ENCODE measurements around the gene LACTBL1. TPM values are rescaled to one million over a fixed set of nuclear protein-coding genes. Genes with fewer than 3 reads are reported as not detected.
"Not testable (repeated sequence)": the region's sequence is repeated elsewhere in the genome, so short reads cannot be mapped to it uniquely, and the experiment has no call there.

Gene LACTBL1
- total RNA-seq, 1 donor from 2014 or later, result not detected

DNA sequence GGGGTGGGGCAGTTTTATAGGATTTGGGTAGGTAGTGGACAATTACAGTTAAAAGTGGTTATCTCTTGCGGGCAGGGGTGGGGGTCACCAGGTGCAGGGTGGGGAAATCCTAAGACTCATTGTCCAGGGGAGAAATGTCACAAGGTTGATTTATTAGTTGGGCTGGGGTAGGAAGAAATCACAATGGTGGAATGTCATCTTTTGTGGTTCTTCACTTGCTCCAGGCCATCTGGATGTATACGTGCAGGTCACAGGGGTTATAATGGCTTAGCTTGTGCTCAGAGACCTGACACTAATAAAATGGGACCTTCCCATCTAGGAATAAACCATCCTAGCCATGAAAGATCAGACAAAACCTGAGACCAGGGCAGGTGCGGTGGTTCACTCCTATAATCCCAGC is 31.4 kb upstream of the LACTBL1 start:
- no peak for TF ChIP-seq CTCF (IDR thresholded peaks at IDR 0.05; ENCODE audit: unreplicated experiment)
- H3K27me3 Mint-ChIP-seq, result peaks cover 2% of the 10 kb centered on the region
- DNase-seq (ENCODE audit: low spot score, unreplicated experiment), result no peak
- no peak overlapping the region for H3K4me3 Mint-ChIP-seq (ENCODE audit: low read depth)
- peaks cover 5% of the 10 kb centered on the region for H3K4me1 Mint-ChIP-seq (ENCODE audit: low read depth)
- H3K9me3 Mint-ChIP-seq (ENCODE audit: low read depth), result peaks cover 9% of the 10 kb centered on the region
- H3K36me3 Mint-ChIP-seq (ENCODE audit: insufficient read depth), result no peaks in the 10 kb centered on the region
- peak overlapping the region; percentile 46 for H3K27ac Mint-ChIP-seq

GRCh38 chr1:23002218-23002617 is 29.6 kb upstream of the LACTBL1 start:
- H3K4me1 Mint-ChIP-seq (ENCODE audit: low read depth); H3K9me3 Mint-ChIP-seq (ENCODE audit: low read depth); H3K36me3 Mint-ChIP-seq (ENCODE audit: insufficient read depth); H3K27me3 Mint-ChIP-seq; H3K4me3 Mint-ChIP-seq (ENCODE audit: low read depth); DNase-seq (ENCODE audit: low spot score, unreplicated experiment); H3K27ac Mint-ChIP-seq: not testable (repeated sequence)

- not testable (repeated sequence) for H3K27me3 Mint-ChIP-seq; H3K4me3 Mint-ChIP-seq (ENCODE audit: low read depth); H3K27ac Mint-ChIP-seq; H3K36me3 Mint-ChIP-seq (ENCODE audit: insufficient read depth); H3K4me1 Mint-ChIP-seq (ENCODE audit: low read depth); DNase-seq (ENCODE audit: low spot score, unreplicated experiment)
- H3K9me3 Mint-ChIP-seq (ENCODE audit: low read depth), result peaks cover 13% of the 10 kb centered on the region
Observed at GRCh38 chr1:23000133-23000532, 27.5 kb upstream of the LACTBL1 start.

DNA sequence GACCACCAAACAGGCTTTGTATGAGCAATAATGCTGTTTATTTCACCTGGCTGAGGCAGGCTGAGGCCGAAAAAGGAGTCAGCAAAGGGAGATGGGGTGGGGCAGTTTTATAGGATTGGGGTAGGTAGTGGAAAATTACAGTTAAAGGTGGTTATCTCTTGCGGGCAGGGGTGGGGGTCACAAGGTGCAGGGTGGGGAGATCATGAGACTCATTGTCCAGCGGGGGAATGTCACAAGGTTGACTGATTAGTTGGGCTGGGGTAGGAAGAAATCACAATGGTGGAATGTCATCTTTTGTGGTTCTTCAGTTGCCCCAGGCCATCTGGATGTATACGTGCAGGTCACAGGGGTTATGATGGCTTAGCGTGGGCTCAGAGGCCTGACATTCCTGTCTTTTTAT is 24.9 kb upstream of the LACTBL1 start:
- H3K4me3 Mint-ChIP-seq (ENCODE audit: low read depth); H3K9me3 Mint-ChIP-seq (ENCODE audit: low read depth); H3K27ac Mint-ChIP-seq; DNase-seq (ENCODE audit: low spot score, unreplicated experiment); H3K4me1 Mint-ChIP-seq (ENCODE audit: low read depth); H3K36me3 Mint-ChIP-seq (ENCODE audit: insufficient read depth); H3K27me3 Mint-ChIP-seq: not testable (repeated sequence)

- Mint-ChIP-seq H3K9me3 (ENCODE audit: low read depth) (peaks cover 8% of the 10 kb centered on the region), H3K4me1 (ENCODE audit: low read depth) (no peaks in the 10 kb centered on the region), H3K27me3 (no peaks in the 10 kb centered on the region), H3K27ac (no peak overlapping the region), H3K4me3 (ENCODE audit: low read depth) (no peak overlapping the region), H3K36me3 (ENCODE audit: insufficient read depth) (peaks cover 3% of the 10 kb centered on the region)
- TF ChIP-seq CTCF (IDR thresholded peaks at IDR 0.05; ENCODE audit: unreplicated experiment), result no peak
- DNase-seq (ENCODE audit: low spot score, unreplicated experiment), result no peak
Observed at GRCh38 chr1:22995774-22996173, 23.1 kb upstream of the LACTBL1 start.

GRCh38 chr1:22993220-22993795 is 20.6 kb upstream of the LACTBL1 start:
- not testable (repeated sequence) for DNase-seq (ENCODE audit: low spot score, unreplicated experiment); H3K4me1 Mint-ChIP-seq (ENCODE audit: low read depth); H3K27ac Mint-ChIP-seq; H3K27me3 Mint-ChIP-seq; H3K4me3 Mint-ChIP-seq (ENCODE audit: low read depth); H3K36me3 Mint-ChIP-seq (ENCODE audit: insufficient read depth); H3K9me3 Mint-ChIP-seq (ENCODE audit: low read depth)

- not testable (repeated sequence) for H3K36me3 Mint-ChIP-seq (ENCODE audit: insufficient read depth); H3K4me3 Mint-ChIP-seq (ENCODE audit: low read depth); H3K27ac Mint-ChIP-seq; H3K27me3 Mint-ChIP-seq; DNase-seq (ENCODE audit: low spot score, unreplicated experiment); H3K4me1 Mint-ChIP-seq (ENCODE audit: low read depth); H3K9me3 Mint-ChIP-seq (ENCODE audit: low read depth)
Observed at GRCh38 chr1:22992384-22992783, 19.7 kb upstream of the LACTBL1 start.

DNA sequence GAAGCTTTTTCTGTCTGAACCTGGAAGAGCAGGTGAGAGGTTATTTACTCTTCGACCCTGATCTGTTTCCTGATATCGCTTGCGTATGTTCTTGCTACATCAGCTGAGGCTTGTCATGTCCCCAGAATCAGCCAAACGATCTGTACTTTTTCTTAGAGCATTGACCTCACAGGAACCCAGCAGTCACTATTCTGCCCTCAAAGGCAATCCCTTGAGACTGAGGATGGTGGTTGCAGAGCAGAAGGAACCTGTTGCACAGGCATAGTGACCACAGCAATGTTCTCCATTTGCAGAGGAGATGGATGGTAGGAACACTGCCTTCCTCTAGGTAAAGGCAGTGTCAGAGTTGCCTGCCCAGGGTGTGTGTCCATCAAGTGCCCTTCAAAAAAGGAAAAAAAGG is 11.3 kb upstream of the LACTBL1 start:
- DNase-seq (ENCODE audit: low spot score, unreplicated experiment), result no peak
- no peaks in the 10 kb centered on the region for H3K9me3 Mint-ChIP-seq (ENCODE audit: low read depth)
- H3K27ac Mint-ChIP-seq, result no peak overlapping the region
- H3K27me3 Mint-ChIP-seq, result no peaks in the 10 kb centered on the region
- no peaks in the 10 kb centered on the region for H3K36me3 Mint-ChIP-seq (ENCODE audit: insufficient read depth)
- H3K4me3 Mint-ChIP-seq (ENCODE audit: low read depth), result no peak overlapping the region
- H3K4me1 Mint-ChIP-seq (ENCODE audit: low read depth), result no peaks in the 10 kb centered on the region
- no peak for TF ChIP-seq CTCF (IDR thresholded peaks at IDR 0.05; ENCODE audit: unreplicated experiment)

- not testable (repeated sequence) for H3K36me3 Mint-ChIP-seq (ENCODE audit: insufficient read depth); DNase-seq (ENCODE audit: low spot score, unreplicated experiment); H3K4me3 Mint-ChIP-seq (ENCODE audit: low read depth); H3K4me1 Mint-ChIP-seq (ENCODE audit: low read depth); H3K27ac Mint-ChIP-seq; H3K9me3 Mint-ChIP-seq (ENCODE audit: low read depth); H3K27me3 Mint-ChIP-seq
Observed at GRCh38 chr1:22980471-22980790, 7.8 kb upstream of the LACTBL1 start.
